GM12865 (cell line): ENCODE data around the gene VWF.
"Not testable (repeated sequence)": the region's sequence is repeated elsewhere in the genome, so short reads cannot be mapped to it uniquely, and the experiment has no call there.

ENCODE experiments used
- DNase-seq: peaks from one replicate; pipeline ENCODE4 v3.0.0; 2010; ENCODE audit warnings: low read depth
- H3K4me3 ChIP-seq: 2 replicates; pipeline ENCODE4 v1.5.1; 2011; ENCODE audit warnings: mild to moderate bottlenecking, low read depth, low read length, control low read depth
- TF ChIP-seq, protein P1 (sequence below): IDR thresholded peaks from 2 replicates; pipeline ENCODE4 v1.5.1; 2011; ENCODE audit warnings: low read length, control low read depth, low read depth, inconsistent platforms; ENCODE audit not compliant: insufficient read depth; ENCODE audit errors: missing control alignments

The VWF gene

DNA sequence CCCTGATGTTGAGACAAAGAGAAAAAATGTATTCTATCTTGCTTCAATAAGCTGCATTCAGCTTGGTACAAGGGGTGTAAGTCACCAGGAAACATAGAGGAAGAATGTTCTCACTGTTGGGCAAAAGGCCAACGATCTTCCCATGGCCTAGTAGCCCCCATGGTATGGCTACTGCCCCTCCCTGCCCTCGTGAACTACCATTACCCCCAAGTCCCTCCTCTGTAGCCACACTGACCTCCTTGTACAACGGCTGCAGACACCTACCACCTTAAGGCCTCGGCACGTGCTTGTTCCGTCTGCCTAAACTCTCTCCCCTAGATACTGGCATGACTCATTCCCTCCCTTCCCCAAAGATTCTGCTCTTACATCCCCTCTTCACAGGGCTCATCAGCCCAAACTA lies 97.5 kb downstream of the VWF start:
- TF ChIP-seq, protein P1, sequence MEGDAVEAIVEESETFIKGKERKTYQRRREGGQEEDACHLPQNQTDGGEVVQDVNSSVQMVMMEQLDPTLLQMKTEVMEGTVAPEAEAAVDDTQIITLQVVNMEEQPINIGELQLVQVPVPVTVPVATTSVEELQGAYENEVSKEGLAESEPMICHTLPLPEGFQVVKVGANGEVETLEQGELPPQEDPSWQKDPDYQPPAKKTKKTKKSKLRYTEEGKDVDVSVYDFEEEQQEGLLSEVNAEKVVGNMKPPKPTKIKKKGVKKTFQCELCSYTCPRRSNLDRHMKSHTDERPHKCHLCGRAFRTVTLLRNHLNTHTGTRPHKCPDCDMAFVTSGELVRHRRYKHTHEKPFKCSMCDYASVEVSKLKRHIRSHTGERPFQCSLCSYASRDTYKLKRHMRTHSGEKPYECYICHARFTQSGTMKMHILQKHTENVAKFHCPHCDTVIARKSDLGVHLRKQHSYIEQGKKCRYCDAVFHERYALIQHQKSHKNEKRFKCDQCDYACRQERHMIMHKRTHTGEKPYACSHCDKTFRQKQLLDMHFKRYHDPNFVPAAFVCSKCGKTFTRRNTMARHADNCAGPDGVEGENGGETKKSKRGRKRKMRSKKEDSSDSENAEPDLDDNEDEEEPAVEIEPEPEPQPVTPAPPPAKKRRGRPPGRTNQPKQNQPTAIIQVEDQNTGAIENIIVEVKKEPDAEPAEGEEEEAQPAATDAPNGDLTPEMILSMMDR = no peak
- no peak for DNase-seq
- H3K4me3 ChIP-seq = no peak overlapping the region

DNA sequence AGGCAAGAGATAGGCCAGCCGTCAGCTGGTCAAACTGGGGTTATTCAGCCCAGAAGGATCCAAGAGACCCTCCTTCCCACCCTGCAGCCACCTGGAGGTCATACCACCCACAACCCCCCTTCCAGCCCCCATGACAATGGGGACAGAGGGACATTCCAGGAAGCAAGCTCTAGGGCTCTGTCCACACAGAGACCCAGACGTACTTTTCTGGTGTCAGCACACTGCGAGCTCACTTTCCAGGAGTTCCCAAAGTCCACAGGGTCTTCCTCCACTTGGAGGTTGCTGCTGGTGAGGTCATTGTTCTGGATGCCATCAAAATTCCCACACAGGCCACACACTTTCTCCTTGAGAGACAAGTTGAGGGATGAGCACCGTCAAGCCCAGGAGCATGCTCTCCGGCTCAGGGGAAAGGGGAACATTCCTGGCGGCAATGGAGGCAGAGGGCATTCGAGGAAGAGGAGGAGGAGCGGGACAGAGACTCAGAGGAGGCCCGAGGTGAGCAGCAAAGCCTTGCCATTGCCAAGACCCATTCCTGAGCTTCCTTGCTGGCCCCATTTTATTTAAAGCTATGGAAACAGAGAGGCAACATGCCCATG lies 98.7 kb downstream of the VWF start:
- not testable (repeated sequence) for DNase-seq, H3K4me3 ChIP-seq

DNA sequence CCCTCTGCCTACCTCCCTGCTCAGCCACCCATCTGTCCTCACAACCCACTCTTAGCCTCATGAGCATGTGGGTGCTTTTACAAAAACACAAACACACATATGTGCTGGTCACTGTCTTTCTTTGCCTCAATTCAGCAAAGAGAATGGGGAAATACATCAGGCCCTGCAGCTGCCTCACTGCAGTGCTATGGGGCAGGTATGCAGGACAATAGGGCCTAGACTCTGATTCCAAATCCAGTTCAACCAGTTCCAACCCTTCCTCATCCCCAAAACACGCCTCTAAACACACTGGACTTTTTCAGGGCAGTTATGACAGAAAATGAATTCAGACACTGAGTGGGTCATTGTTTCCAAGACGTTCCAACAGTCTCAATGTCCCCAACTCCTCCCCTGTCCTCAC lies 100.4 kb downstream of the VWF start:
- H3K4me3 ChIP-seq, DNase-seq: not testable (repeated sequence)

DNA sequence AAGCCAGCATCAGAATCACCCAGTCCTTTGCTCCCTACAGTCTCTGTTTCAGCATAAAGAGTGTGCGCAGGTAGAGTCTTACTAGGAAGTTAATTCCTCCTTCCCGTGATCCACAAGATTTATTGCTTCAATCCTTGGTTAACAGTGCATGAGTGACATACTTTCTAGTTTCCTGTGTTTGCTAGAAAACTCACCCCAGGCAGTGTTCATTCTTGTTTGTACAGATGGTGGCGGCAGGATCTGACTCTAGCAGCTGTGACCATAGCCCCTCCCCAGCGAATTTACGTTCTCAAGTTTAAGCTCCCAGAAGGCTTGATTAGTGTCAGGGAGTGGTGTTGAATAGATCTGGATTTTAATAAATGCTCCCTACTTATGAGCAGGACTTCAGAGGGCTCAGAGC lies 103.5 kb downstream of the VWF start:
- no peak for DNase-seq
- TF ChIP-seq, protein P1 = no peak
- H3K4me3 ChIP-seq = no peak overlapping the region

DNA sequence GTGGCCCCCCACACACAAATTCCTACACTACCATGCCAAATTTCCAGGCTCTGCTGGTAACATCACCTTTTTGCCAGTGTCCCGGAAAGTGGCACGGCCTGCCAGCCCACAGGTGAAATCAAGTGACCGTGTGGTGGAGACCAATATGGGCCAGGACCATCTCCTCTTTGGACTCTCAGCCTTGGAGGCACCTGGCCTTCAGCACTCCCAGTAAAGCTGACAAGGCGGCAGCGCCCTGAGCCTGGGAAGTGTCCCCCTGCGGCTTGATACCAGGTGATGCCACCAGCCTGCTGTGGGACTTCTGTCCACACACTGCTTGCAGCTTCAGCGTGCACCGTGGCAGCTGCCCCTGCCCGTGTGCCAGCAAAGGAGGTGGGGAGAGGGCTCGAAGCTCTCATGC lies 104.0 kb downstream of the VWF start:
- H3K4me3 ChIP-seq, DNase-seq: not testable (repeated sequence)

DNA sequence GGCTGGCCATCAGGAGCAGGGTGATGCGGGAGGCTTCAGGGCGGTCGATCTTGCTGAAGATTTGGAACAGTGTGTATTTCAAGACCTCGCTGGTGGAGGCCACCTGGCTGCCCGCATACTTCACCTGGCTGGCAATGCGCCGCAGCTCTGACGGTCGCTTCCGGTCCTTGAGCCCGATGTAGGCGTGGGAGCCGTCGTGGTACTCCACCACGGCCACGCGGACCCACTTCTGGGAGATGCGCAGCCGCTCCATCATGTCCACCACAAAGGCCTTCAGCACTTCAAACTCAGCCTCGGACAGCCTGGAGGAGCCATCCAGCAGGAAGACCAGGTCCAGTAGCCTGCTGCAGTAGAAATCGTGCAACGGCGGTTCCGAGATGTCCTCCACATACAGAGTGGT lies 105.2 kb downstream of the VWF start:
- not testable (repeated sequence) for DNase-seq, H3K4me3 ChIP-seq

DNA sequence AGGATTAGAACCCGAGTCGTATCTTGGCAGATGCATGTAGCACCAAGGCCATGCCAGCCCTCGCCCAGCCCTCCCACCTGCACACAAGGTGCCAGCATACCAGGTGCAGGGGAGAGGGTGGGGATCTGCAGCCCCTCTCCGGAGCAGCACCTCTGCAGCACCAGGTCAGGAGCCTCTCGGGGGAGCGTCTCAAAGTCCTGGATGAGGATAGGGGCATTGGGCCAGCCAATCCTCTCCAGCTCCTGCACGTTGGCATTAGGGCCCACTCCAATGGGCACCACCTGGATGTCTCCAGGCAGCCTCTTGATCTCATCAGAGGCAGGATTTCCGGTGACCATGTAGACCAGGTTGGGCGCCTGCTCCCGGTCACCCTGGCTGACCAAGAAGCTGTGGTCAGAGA lies 106.2 kb downstream of the VWF start:
- no peak for DNase-seq
- TF ChIP-seq, protein P1 = no peak
- no peak overlapping the region for H3K4me3 ChIP-seq

DNA sequence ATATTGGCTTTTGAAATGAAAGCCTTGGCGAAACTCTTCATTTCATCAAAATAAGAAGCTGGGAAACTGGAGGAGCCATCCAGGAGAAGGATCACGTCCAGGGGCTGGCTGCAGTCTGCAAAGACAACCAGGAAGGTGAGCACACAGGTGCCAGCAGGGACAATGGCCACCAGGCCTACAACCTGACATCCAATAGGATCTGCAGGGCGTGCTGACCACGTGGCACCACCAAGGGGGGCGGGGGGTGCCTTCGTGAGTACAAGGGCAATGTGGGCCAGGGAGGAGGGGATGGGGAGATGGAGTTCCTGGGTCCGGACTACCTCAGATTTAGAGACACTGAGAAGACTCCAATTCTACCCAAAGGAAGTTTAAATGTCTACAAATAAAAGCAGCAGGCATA lies 107.7 kb downstream of the VWF start:
- H3K4me3 ChIP-seq = no peak overlapping the region
- no peak for DNase-seq
- TF ChIP-seq, protein P1 = no peak

DNA sequence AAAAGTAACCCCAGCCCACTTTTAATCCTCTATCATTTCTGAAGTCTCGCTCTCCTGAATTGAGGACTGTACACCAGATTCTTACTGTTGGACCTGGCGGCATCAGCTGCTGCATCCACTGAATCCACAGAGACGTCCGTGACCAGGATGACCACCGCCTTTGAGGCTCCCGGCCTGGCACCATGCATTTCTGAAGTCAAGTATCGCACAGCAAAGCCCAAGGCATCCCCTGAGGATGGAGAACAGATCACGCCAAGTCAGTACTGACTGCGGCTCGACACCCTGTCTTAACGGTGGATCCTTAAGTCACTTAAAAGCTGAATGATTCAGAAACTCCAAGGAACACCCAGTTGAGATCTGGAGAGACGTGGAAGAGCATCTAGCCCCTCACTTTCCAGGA lies 108.5 kb downstream of the VWF start:
- not testable (repeated sequence) for H3K4me3 ChIP-seq, DNase-seq

DNA sequence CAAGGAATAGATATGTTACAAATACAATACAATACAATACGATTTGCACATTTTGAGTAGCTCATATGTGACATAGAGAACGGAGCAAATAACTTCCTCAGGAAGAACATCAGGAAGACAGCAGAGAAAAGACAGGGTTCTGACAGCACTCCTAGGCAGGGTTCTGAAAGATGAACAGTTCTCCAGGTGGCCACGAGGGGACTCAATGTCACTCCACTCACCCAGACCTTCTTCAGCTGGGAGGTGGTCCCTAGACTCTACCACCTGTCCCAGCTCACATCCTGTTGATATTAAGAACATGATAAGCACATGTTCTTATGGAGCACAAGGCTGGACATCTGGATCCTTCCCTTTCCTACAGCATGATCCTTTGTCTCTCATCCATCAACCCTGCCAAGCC lies 109.2 kb downstream of the VWF start:
- DNase-seq = not testable (repeated sequence)

DNA sequence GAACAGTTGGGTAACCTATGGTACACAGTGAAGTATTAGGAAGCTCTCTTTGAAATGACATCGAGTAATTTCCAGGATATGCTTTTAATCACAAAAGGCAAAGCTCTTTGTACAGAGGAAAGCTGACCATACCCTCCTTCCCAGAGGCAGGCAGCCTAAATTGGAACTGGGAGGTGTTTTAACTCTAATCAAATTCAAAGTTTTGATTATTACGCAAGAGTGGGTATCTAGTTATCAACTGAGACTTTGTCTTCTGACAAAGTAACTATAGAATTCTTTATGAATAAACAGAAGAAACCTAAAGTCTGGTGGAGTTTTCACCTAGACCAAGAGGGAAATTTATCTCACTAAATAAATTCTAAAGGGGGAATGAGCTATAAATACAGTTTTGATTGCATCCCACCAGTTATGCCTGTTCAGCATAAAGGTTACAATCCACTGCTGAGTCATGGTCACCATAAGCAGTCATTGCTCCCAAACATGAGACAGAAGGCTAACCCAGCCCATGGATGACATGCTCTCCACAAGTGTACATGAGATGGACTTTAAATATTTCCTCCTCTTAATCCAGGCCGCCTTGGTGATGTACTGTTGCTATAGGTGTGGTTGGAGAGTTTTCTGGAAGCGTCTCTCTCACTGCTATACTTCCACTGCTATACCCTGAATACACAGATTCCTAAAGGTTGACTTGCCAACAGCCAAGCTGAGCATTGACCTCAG lies 113.7 kb downstream of the VWF start:
- not testable (repeated sequence) for DNase-seq, H3K4me3 ChIP-seq

More for the DNA sequence above, 109.2 kb downstream of the VWF start:
- H3K4me3 ChIP-seq = not testable (repeated sequence)
